Left renal pelvis (tissue), 4 donors: ENCODE measurements around the gene AKR1C2. TPM values are rescaled to one million over a fixed set of nuclear protein-coding genes. Genes with fewer than 3 reads are reported as not detected.
"Not testable (repeated sequence)": the region's sequence is repeated elsewhere in the genome, so short reads cannot be mapped to it uniquely, and the experiment has no call there.

Experiments used
- DNase-seq, 4 donors: peaks; one replicate each; pipeline ENCODE4 v3.0.0-alpha.2; 2013; ENCODE audit warnings: low read depth in 4 of 4, low spot score in 3 of 4
- polyA plus RNA-seq, 4 donors: library from polyadenylated mRNA; unstranded; fragments of 120-200 nt; gene quantifications; one replicate each; pipeline ENCODE4 v1.2.1, GENCODE V29; 2013; ENCODE audit not compliant: insufficient read length in 4 of 4

AKR1C2 gene
- polyA plus RNA-seq, 4 donors, result 7.9 to 39.3 (median 11.6) TPM

- DNase-seq, result not testable (repeated sequence)
These were observed 11.1 kb downstream of the AKR1C2 start for GRCh38 chr10:4992564-4992963.

GRCh38 chr10:4991463-4991862 lies 12.2 kb downstream of the AKR1C2 start:
- not testable (repeated sequence) for DNase-seq

- no peak for DNase-seq
These were observed 13.4 kb downstream of the AKR1C2 start for GRCh38 chr10:4990217-4990616.

GRCh38 chr10:4988000-4988641 lies 15.5 kb downstream of the AKR1C2 start:
- not testable (repeated sequence) for DNase-seq

- no peak for DNase-seq
These were observed 18.6 kb downstream of the AKR1C2 start for GRCh38 chr10:4984971-4985594.

GRCh38 chr10:4984223-4984622 lies 19.4 kb downstream of the AKR1C2 start:
- no peak for DNase-seq

- no peak for DNase-seq
These were observed 19.9 kb downstream of the AKR1C2 start for GRCh38 chr10:4983615-4984216.

GRCh38 chr10:4982764-4983226 lies 20.9 kb downstream of the AKR1C2 start:
- DNase-seq, result no peak

- DNase-seq, result peak in 2 of 4 donors; percentile 22 to 32
These were observed 21.8 kb downstream of the AKR1C2 start for GRCh38 chr10:4981722-4982471.

GRCh38 chr10:4980793-4981192 lies 22.9 kb downstream of the AKR1C2 start:
- DNase-seq, result no peak

GRCh38 chr10:4978870-4979269 lies 24.8 kb downstream of the AKR1C2 start:
- DNase-seq, result no peak

- no peak for DNase-seq
These were observed 26.6 kb downstream of the AKR1C2 start for GRCh38 chr10:4977025-4977424.

- DNase-seq, result not testable (repeated sequence)
These were observed 29.3 kb downstream of the AKR1C2 start for GRCh38 chr10:4974400-4974799.

GRCh38 chr10:4973294-4973693 lies 30.4 kb downstream of the AKR1C2 start:
- not testable (repeated sequence) for DNase-seq

- not testable (repeated sequence) for DNase-seq
These were observed 31.1 kb downstream of the AKR1C2 start for GRCh38 chr10:4972369-4973142.

GRCh38 chr10:4970362-4970761 lies 33.3 kb downstream of the AKR1C2 start:
- DNase-seq, result not testable (repeated sequence)

- not testable (repeated sequence) for DNase-seq
These were observed 34.4 kb downstream of the AKR1C2 start for GRCh38 chr10:4969289-4969688.

- DNase-seq, result not testable (repeated sequence)
These were observed 36.5 kb downstream of the AKR1C2 start for GRCh38 chr10:4967189-4967588.

- DNase-seq, result not testable (repeated sequence)
These were observed 37.9 kb downstream of the AKR1C2 start for GRCh38 chr10:4965763-4966162.

GRCh38 chr10:4963815-4964154 lies 39.9 kb downstream of the AKR1C2 start:
- DNase-seq, result not testable (repeated sequence)
